Midbrain (tissue), 1 donor: ENCODE data around the gene CASS4.

Experiments used
- DNase-seq: peaks from one replicate; lab custom pipeline; 2025; lab: John Stamatoyannopoulos, UW

CASS4 gene

GRCh38 chr20:56424931-56425330 lies 12.9 kb downstream of the CASS4 start:
- no peak for DNase-seq

GRCh38 chr20:56426026-56426425 lies 14.0 kb downstream of the CASS4 start:
- DNase-seq = no peak

GRCh38 chr20:56426926-56427325 lies 14.9 kb downstream of the CASS4 start:
- no peak for DNase-seq

- no peak for DNase-seq
Observed at GRCh38 chr20:56427797-56428196, 15.7 kb downstream of the CASS4 start.

GRCh38 chr20:56428410-56428809 lies 16.4 kb downstream of the CASS4 start:
- DNase-seq = no peak

- no peak for DNase-seq
Observed at GRCh38 chr20:56428881-56429280, 16.8 kb downstream of the CASS4 start.

GRCh38 chr20:56429502-56429901 lies 17.4 kb downstream of the CASS4 start:
- DNase-seq = no peak

- no peak for DNase-seq
Observed at GRCh38 chr20:56429941-56430340, 17.9 kb downstream of the CASS4 start.

GRCh38 chr20:56430461-56430860 lies 18.4 kb downstream of the CASS4 start:
- no peak for DNase-seq

GRCh38 chr20:56430957-56431356 lies 18.9 kb downstream of the CASS4 start:
- no peak for DNase-seq

GRCh38 chr20:56431471-56431870 lies 19.4 kb downstream of the CASS4 start:
- no peak for DNase-seq

- no peak for DNase-seq
Observed at GRCh38 chr20:56433221-56433879, 21.3 kb downstream of the CASS4 start.

GRCh38 chr20:56433880-56434255 lies 21.8 kb downstream of the CASS4 start:
- no peak for DNase-seq

- no peak for DNase-seq
Observed at GRCh38 chr20:56437196-56437960, 25.3 kb downstream of the CASS4 start.

- no peak for DNase-seq
Observed at GRCh38 chr20:56438284-56438683, 26.2 kb downstream of the CASS4 start.

- no peak for DNase-seq
Observed at GRCh38 chr20:56439771-56440291, 27.8 kb downstream of the CASS4 start.

- no peak for DNase-seq
Observed at GRCh38 chr20:56440346-56441007, 28.4 kb downstream of the CASS4 start.

GRCh38 chr20:56442389-56443365 lies 30.6 kb downstream of the CASS4 start:
- no peak for DNase-seq

GRCh38 chr20:56443654-56444540 lies 31.8 kb downstream of the CASS4 start:
- DNase-seq = no peak

GRCh38 chr20:56445130-56445529 lies 33.1 kb downstream of the CASS4 start:
- DNase-seq = no peak

GRCh38 chr20:56445540-56445939 lies 33.5 kb downstream of the CASS4 start:
- no peak for DNase-seq
